ENCODE data around the gene ALDH1A2. TPM values are rescaled to one million over a fixed set of nuclear protein-coding genes. Genes with fewer than 3 reads are reported as not detected.

Gene ALDH1A2
- polyA plus RNA-seq, 4 donors = 261 to 328 (median 293) TPM

- DNase-seq (ENCODE audit: low read depth in 4 of 4, low spot score in 2 of 4) = no peak
Measured at GRCh38 chr15:57947282-57947681, 118.2 kb downstream of the ALDH1A2 start.

DNA sequence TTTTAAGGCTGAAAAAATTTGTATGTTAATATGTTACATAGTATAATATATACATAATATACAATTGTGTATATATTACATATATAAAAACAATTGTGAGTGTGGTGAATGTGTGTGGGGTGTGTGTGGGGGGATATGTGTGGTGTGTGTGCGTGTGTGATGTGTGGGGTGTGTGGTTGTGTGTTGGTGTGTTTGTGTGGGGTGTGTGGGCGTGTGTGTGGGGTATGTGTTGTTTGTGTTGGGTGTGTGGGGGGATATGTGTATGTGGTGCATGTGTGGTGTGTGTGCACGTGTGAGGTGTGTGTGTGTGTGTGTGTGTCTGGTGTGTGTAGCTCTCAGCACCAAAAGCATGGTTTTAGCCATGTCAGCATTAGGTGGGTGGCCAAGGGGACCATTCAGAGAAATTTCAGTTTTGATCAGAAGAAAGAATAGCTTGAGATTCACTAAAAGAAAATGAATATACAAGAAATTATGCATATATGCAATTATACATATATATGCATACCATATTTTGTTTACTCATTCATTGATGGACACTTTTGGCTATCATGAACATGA lies 118.9 kb downstream of the ALDH1A2 start:
- no peak for DNase-seq (ENCODE audit: low read depth in 4 of 4, low spot score in 2 of 4)

GRCh38 chr15:57945616-57946015 lies 119.9 kb downstream of the ALDH1A2 start:
- DNase-seq (ENCODE audit: low read depth in 4 of 4, low spot score in 2 of 4) = no peak

GRCh38 chr15:57943754-57944420 lies 121.6 kb downstream of the ALDH1A2 start:
- DNase-seq (ENCODE audit: low read depth in 4 of 4, low spot score in 2 of 4) = no peak

GRCh38 chr15:57943171-57943570 lies 122.3 kb downstream of the ALDH1A2 start:
- DNase-seq (ENCODE audit: low read depth in 4 of 4, low spot score in 2 of 4) = no peak

GRCh38 chr15:57941816-57942215 lies 123.7 kb downstream of the ALDH1A2 start:
- DNase-seq (ENCODE audit: low read depth in 4 of 4, low spot score in 2 of 4) = no peak

GRCh38 chr15:57932348-57932747 lies 133.2 kb downstream of the ALDH1A2 start:
- DNase-seq (ENCODE audit: low read depth in 4 of 4, low spot score in 2 of 4) = no peak

DNA sequence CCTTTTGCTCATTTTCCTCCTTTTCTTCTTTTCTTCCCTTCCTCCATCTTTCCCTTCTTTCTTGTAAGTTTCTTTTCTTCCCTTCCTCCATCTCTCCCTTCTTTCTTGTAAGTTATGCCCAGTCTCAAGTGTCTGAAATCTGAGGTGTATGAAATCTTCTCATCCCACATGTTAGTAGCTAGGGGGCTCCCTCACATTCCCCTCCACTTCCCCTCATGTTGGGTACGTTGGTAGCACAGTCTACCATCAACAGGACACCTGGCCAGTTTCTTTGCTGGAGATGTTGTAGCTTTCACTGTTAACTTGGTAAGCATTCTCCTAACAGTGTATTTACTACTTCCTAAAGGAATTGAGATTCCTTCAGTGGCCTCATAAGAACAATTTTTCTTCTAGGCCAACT lies 133.9 kb downstream of the ALDH1A2 start:
- no peak for DNase-seq (ENCODE audit: low read depth in 4 of 4, low spot score in 2 of 4)

DNA sequence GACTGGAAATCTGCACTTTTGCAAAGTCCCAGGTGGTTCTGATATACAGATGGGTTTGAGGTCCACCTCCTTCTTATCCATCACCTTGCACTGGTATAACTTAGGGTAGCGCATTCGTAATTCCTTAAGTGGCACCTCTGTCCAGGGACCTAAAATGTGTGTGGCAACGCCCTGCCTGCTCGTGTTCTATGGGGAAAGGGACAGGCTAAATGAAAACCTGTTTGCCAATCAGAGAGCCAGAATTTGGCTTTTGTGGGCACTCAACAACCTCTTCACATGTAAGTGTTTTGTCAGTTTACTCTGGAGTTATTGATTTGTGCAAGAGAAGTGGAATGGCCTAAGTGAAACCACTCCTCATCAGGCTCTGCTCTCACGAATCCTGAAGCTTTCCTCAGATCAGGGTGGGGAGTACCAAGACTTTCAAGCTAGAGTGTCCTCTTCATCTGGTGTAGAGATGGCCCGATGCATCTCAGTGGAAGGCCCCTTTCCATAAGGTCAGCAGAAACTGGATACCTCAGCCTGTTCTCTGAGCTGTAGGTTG lies 138.3 kb downstream of the ALDH1A2 start:
- no peak for DNase-seq (ENCODE audit: low read depth in 4 of 4, low spot score in 2 of 4)

DNA sequence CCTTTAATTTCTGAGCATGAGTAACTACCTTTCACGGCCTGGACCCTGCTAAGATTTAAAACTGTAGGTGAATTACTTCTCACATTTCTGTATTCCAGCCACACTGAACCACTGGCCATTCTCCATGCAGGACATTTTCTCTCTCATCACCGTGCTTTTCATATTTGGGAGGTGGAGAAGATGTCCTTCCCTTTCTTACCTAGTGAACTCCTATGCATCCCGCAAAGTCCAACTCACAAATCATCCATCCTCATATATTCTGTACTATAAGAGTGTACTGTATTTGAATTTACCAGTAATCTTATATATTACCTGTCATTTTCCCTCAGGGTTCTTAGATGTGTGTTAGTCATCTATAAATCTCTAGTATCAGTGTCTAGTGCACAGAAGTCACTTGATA lies 139.9 kb downstream of the ALDH1A2 start:
- no peak for DNase-seq (ENCODE audit: low read depth in 4 of 4, low spot score in 2 of 4)

GRCh38 chr15:57924598-57924997 lies 140.9 kb downstream of the ALDH1A2 start:
- no peak for DNase-seq (ENCODE audit: low read depth in 4 of 4, low spot score in 2 of 4)

DNA sequence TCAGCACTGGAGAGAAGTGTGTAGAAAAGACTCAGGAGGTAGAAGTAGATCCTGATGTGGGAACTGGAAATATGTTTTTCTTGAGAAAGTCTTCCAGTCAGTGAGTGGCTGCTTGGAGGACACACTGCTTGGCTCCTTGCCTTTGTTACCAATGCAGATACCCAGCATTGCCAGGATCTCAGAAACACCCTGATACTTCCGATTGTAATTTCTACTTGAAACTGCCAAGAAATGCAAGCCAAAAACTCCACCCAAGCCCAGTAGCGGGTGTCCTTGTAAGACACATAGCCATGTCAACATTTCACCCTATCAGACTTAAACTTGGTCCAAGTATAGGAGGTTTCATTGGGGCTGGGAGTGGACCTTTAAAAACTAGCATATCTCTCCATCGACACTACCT lies 141.8 kb downstream of the ALDH1A2 start:
- DNase-seq (ENCODE audit: low read depth in 4 of 4, low spot score in 2 of 4) = no peak

DNA sequence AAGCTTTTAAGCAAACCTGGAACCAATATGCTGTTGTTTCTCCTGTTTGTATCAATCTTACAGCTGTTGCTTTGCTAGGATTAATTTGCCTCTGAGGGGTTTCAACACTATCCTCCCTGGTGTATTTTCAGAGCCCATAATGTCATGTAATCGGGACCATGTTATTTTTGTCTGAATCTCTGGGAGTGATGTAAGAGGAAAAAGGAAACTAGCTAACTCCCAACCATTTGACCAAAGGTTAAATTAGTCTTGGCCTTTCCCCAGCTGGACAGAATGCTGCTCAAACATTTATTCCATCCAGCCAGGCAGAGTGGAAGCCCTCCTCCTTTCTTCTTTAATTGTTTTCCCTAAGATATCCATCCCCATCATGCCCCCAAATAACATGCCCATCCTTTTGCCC lies 142.2 kb downstream of the ALDH1A2 start:
- peak in 2 of 4 donors; percentile 52 to 72 for DNase-seq (ENCODE audit: low read depth in 4 of 4, low spot score in 2 of 4)

GRCh38 chr15:57922776-57923175 lies 142.7 kb downstream of the ALDH1A2 start:
- DNase-seq (ENCODE audit: low read depth in 4 of 4, low spot score in 2 of 4) = peak in 1 of 4 donors; percentile 13

DNA sequence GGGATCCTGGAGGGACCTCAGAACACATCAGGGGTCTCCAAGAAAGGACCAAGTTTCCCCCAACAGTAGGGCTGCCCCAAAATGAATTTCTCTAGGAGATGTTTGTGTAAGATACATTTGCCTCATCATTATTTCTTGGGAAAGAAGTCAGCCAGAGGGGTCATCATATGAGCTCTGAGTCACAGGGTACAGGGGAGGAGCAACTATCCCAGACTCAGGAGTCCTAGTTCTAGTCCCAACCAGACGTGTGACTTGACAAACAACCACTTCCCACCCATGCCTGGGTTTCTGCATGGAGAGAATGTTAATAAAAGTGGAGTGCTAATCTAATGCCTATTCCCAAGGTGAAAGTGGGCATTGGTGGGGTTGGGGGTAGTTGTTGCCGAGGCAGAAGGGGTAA lies 144.1 kb downstream of the ALDH1A2 start:
- DNase-seq (ENCODE audit: low read depth in 4 of 4, low spot score in 2 of 4) = no peak

- DNase-seq (ENCODE audit: low read depth in 4 of 4, low spot score in 2 of 4) = no peak
Measured at GRCh38 chr15:57920911-57921310, 144.6 kb downstream of the ALDH1A2 start.

DNA sequence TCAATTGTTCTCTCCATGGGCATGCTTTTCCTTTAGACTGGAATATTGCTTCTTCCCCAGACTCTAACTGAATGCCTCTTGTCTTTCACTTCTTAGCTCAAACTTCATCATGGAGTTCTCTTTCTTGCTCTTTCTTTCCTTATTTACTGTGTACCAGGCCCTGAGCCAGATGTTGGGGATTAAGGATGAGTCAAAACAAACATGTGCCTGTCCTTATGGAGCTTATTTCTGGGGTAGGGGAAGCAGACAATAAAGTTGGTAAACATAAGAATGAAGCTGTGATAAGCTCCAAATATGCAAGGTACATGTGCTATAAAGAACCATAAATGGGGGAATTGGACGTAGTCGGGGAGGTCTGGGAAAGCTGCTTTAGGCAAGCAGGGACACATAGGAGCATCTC lies 145.8 kb downstream of the ALDH1A2 start:
- no peak for DNase-seq (ENCODE audit: low read depth in 4 of 4, low spot score in 2 of 4)

GRCh38 chr15:57917998-57918397 lies 147.5 kb downstream of the ALDH1A2 start:
- DNase-seq (ENCODE audit: low read depth in 4 of 4, low spot score in 2 of 4) = no peak

GRCh38 chr15:57916695-57917094 lies 148.8 kb downstream of the ALDH1A2 start:
- peak in 1 of 4 donors; percentile 23 for DNase-seq (ENCODE audit: low read depth in 4 of 4, low spot score in 2 of 4)

DNA sequence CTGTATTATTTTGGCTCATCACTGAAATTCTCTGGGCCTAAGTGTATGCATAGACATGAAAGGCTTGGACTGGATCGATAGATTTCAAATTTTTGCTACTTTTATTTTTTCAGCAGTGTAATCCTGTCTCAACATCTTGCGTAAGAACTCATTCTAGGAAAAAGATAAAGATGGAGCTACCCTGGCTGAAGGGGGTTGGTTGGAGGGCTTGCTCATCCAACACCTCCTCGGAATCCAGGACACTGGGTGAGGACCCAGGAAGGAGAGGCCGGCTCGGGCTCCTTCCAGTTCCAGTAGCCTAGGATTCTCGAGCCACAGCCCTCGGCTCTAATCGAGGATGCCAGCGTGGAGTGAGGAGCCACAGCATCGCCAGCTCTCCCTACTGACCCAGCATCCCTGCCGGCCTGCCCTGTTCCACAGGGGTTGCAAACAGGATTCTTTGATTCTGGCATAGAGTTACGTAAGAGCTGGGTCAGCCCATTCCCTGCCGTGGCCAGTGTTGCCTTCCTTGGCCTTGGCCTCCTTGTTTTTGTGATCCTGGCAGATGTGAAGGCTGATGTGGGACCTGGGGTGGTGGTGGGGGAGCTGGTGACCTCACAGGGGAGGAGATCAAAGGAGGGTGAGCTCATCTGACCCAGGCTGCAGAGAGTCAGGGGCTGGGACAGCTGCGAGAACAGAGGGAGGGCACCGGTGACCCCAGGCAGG lies 149.5 kb downstream of the ALDH1A2 start:
- no peak for DNase-seq (ENCODE audit: low read depth in 4 of 4, low spot score in 2 of 4)

GRCh38 chr15:57914350-57915055 lies 151.0 kb downstream of the ALDH1A2 start:
- peak in 1 of 4 donors; percentile 13 for DNase-seq (ENCODE audit: low read depth in 4 of 4, low spot score in 2 of 4)
